HepG2 (cell line): ENCODE measurements around the gene CCR8. TPM values are rescaled to one million over a fixed set of nuclear protein-coding genes. Genes with fewer than 3 reads are reported as not detected.

ENCODE experiments used
- ATAC-seq: fragments of 200-7000 bp; cut with Tn5 transposase; 3 replicates; pipeline ENCODE4 v1.9.1; 2020; ENCODE audit warnings: mild to moderate bottlenecking, moderate library complexity
- BruUV-seq: library from RNA; stranded (reverse); fragments of 400-500 nt; replicated peaks from 2 replicates; lab custom pipeline; 2021; lab: Mats Ljungman, UMichigan
- CTCF ChIA-PET: fragments of 300-600 bp; formaldehyde crosslinking; extraction: SDS; loops from one replicate; lab custom pipeline; 2021; ENCODE audit warnings: low total read pairs, inconsistent platforms, low intra/inter-chr PET ratio; lab: Yijun Ruan, JAX
- POLR2A ChIA-PET: fragments of 350-600 bp; sonication (Branson Sonifier 250); formaldehyde crosslinking; loops from one replicate; lab custom pipeline; 2020; ENCODE audit warnings: antibody characterized with exemption, inconsistent platforms; lab: Yijun Ruan, JAX
- DNase-seq: peaks from one replicate; pipeline ENCODE4 v3.0.0-alpha.2; 2015; ENCODE audit warnings: low spot score
- FAIRE-seq: peaks from 3 replicates; lab custom pipeline; 2011; peaks lifted over from hg19 to GRCh38; lab: Jason Lieb, UNC
- H2AFZ ChIP-seq: one replicate; pipeline ENCODE4 v1.6.1; 2011; ENCODE audit warnings: low read length, inconsistent platforms
- H3K27ac ChIP-seq: fragments of 300-600 bp; 3 replicates; pipeline ENCODE4 v1.8.0; 2011; ENCODE audit warnings: mixed run types, mild to moderate bottlenecking, mixed read lengths, low read length, inconsistent platforms; ENCODE audit not compliant: insufficient read depth; ENCODE audit errors: extremely low read length
- H3K27me3 ChIP-seq, 2 experiments: fragments of 200-600 bp in 1 of 2; 2 replicates in 1 of 2; 3 replicates in 1 of 2; pipeline versions ENCODE4 v1.6.0 to v1.8.0; 2011; ENCODE audit warnings: low read length in 2 of 2, mild to moderate bottlenecking in 2 of 2, moderate library complexity in 2 of 2, inconsistent platforms in 1 of 2; ENCODE audit not compliant: insufficient read depth in 2 of 2, control insufficient read depth in 1 of 2
- H3K36me3 ChIP-seq, 2 experiments: fragments of 200-600 bp in 1 of 2; replicated peaks in 1 of 2; 2 replicates in 1 of 2; 3 replicates in 1 of 2; pipeline versions ENCODE4 v1.5.1 to v1.8.0; 2011; ENCODE audit warnings: low read length in 2 of 2, inconsistent platforms in 1 of 2; ENCODE audit not compliant: insufficient read depth in 2 of 2, control insufficient read depth in 1 of 2
- H3K4me1 ChIP-seq: 2 replicates; pipeline ENCODE4 v1.5.1; 2012; ENCODE audit warnings: low read length, inconsistent platforms; ENCODE audit not compliant: insufficient read depth
- H3K4me2 ChIP-seq: 2 replicates; pipeline ENCODE4 v1.6.0; 2011; ENCODE audit warnings: low read depth, low read length, inconsistent platforms
- H3K4me3 ChIP-seq, 3 experiments: fragments of 200-600 bp in 1 of 3; sonication (generic), shearing (Covaris generic) in 1 of 3; replicated peaks in 1 of 3; 2 replicates each; pipeline ENCODE4 v1.5.1; 2011 to 2016; ENCODE audit warnings: low read length in 3 of 3, inconsistent platforms in 2 of 3, low read depth in 2 of 3, mild to moderate bottlenecking in 2 of 3, control low read depth in 1 of 3, mixed read lengths in 1 of 3; ENCODE audit not compliant: insufficient read depth in 1 of 3
- H3K79me2 ChIP-seq: one replicate; pipeline ENCODE4 v1.6.1; 2011; ENCODE audit warnings: low read length, inconsistent platforms; ENCODE audit not compliant: insufficient read depth
- H3K9ac ChIP-seq: 2 replicates; pipeline ENCODE4 v1.6.0; 2011; ENCODE audit warnings: mild to moderate bottlenecking, low read depth, low read length, inconsistent platforms; ENCODE audit not compliant: insufficient read depth
- H3K9me3 ChIP-seq: 2 replicates; pipeline ENCODE4 v1.5.1; 2012; ENCODE audit warnings: mild to moderate bottlenecking, low read length
- H4K20me1 ChIP-seq: 2 replicates; pipeline ENCODE4 v1.6.0; 2011; ENCODE audit warnings: inconsistent platforms, mild to moderate bottlenecking, low read length, moderate library complexity; ENCODE audit not compliant: insufficient read depth
- EP300 ChIP-seq, 3 experiments: sonication (generic) in 1 of 3; formaldehyde crosslinking in 1 of 3; IDR thresholded peaks; 2 replicates each; pipeline versions ENCODE4 v1.5.1 to v1.6.1; 2011 to 2020; ENCODE audit warnings: low read depth in 2 of 3, low read length in 2 of 3, borderline replicate concordance in 1 of 3, improper control_type of control experiment in 1 of 3, mild to moderate bottlenecking in 1 of 3, missing genetic modification reagents in 1 of 3, moderate library complexity in 1 of 3
- GATAD2A ChIP-seq: IDR thresholded peaks from 2 replicates; pipeline ENCODE4 v1.6.1; 2016
- HNF4A ChIP-seq: sonication (generic); formaldehyde crosslinking; IDR thresholded peaks from 2 replicates; pipeline ENCODE4 v1.4.0; 2020; ENCODE audit warnings: missing genetic modification reagents
- MXD3 ChIP-seq: IDR thresholded peaks from 2 replicates; pipeline ENCODE4 v1.6.1; 2016; ENCODE audit warnings: mild to moderate bottlenecking, missing biosample characterization, missing genetic modification reagents
- ONECUT2 ChIP-seq: sonication (generic); formaldehyde crosslinking; IDR thresholded peaks from 2 replicates; pipeline ENCODE4 v1.4.0; 2020; ENCODE audit warnings: missing genetic modification reagents
- ZNF230 ChIP-seq: sonication (generic); formaldehyde crosslinking; IDR thresholded peaks from 2 replicates; pipeline ENCODE4 v1.4.0; 2020; ENCODE audit warnings: mild to moderate bottlenecking, missing genetic modification reagents
- ZNF460 ChIP-seq: sonication (generic); formaldehyde crosslinking; IDR thresholded peaks from 2 replicates; pipeline ENCODE4 v1.5.1; 2020; ENCODE audit warnings: missing genetic modification reagents, mild to moderate bottlenecking, borderline replicate concordance
- WGBS: methylation state at CpG from one replicate; pipeline ENCODE4 v1.1.6; 2017; ENCODE audit warnings: low lambda C conversion rate; 5-methylcytosine and 5-hydroxymethylcytosine counted together
- in situ Hi-C: cut with HindIII; loops from 2 replicates; pipeline ENCODE4 v1.10.0; 2017; ENCODE audit warnings: low pct_unique_long_range_greater_than_20kb; ENCODE audit not compliant: extremely low pct_ligation_motif_present
- intact Hi-C: fragments of 100-400 bp; cut with micrococcal nuclease; formaldehyde crosslinking; loops from one replicate; pipeline ENCODE4 v1.10.0; 2022; ENCODE audit not compliant: unreplicated experiment
- polyA plus RNA-seq, 8 experiments: library from polyadenylated mRNA; depleted of rRNA in 3 of 8; stranded (reverse) in 7 of 8; unstranded in 1 of 8; fragments of >200 nt; fragmentation: Illumina TruSeq in 4 of 8; extraction: Trizol in 4 of 8; gene quantifications; 2 replicates each; pipeline versions ENCODE4 v1.2.1 to v1.2.3, GENCODE V29; 2011 to 2016; ENCODE audit warnings: low read depth in 4 of 8, missing spikeins in 1 of 8, mixed read lengths in 1 of 8; ENCODE audit not compliant: insufficient read depth in 1 of 8
- total RNA-seq, 5 experiments: library from RNA; depleted of rRNA; stranded (reverse); fragments of >200 nt; fragmentation: Illumina TruSeq; extraction: Trizol; gene quantifications; 2 replicates each; pipeline ENCODE4 v1.2.3, GENCODE V29; 2016; ENCODE audit warnings: low read depth in 1 of 5
- TF ChIP-seq, protein P1 (sequence below): sonication (generic); formaldehyde crosslinking; conservative IDR thresholded peaks from 2 replicates; pipeline ENCODE4 v1.4.0; 2020; ENCODE audit warnings: mild to moderate bottlenecking, missing genetic modification reagents, moderate library complexity
- TF ChIP-seq, protein P2 (sequence below): sonication (generic); formaldehyde crosslinking; IDR thresholded peaks from 2 replicates; pipeline ENCODE4 v1.5.0; 2020; ENCODE audit warnings: mild to moderate bottlenecking, missing genetic modification reagents

CCR8 gene
- total and polyA plus RNA-seq, 2 of the 13 experiments (the other 11 are each of a cell fraction or from before 2014, with no cell fraction given) = not detected

GRCh38 chr3:39378957-39379777, 49.7 kb downstream of the CCR8 start:
- FAIRE-seq (peak; percentile 26), ATAC-seq (no peak)

More at GRCh38 chr3:39378957-39379777, 49.7 kb downstream of the CCR8 start:
- H3K9me3 ChIP-seq = no peaks in the 10 kb centered on the region
- no peak overlapping the region for H3K4me3 ChIP-seq
- TF ChIP-seq, protein P1, sequence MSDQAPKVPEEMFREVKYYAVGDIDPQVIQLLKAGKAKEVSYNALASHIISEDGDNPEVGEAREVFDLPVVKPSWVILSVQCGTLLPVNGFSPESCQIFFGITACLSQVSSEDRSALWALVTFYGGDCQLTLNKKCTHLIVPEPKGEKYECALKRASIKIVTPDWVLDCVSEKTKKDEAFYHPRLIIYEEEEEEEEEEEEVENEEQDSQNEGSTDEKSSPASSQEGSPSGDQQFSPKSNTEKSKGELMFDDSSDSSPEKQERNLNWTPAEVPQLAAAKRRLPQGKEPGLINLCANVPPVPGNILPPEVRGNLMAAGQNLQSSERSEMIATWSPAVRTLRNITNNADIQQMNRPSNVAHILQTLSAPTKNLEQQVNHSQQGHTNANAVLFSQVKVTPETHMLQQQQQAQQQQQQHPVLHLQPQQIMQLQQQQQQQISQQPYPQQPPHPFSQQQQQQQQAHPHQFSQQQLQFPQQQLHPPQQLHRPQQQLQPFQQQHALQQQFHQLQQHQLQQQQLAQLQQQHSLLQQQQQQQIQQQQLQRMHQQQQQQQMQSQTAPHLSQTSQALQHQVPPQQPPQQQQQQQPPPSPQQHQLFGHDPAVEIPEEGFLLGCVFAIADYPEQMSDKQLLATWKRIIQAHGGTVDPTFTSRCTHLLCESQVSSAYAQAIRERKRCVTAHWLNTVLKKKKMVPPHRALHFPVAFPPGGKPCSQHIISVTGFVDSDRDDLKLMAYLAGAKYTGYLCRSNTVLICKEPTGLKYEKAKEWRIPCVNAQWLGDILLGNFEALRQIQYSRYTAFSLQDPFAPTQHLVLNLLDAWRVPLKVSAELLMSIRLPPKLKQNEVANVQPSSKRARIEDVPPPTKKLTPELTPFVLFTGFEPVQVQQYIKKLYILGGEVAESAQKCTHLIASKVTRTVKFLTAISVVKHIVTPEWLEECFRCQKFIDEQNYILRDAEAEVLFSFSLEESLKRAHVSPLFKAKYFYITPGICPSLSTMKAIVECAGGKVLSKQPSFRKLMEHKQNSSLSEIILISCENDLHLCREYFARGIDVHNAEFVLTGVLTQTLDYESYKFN (CRISPR knock-in tag) = peak; percentile 38
- TF ChIP-seq ZNF460 (CRISPR knock-in tag) (peak; percentile 7; the same call in 1 of the 2 replicates), ONECUT2 (peak; percentile 56; the same call in 1 of the 2 replicates), GATAD2A (peak; percentile 30; the same call in 1 of the 2 replicates), HNF4A (CRISPR knock-in tag) (peak; percentile 66), EP300 (IDR thresholded peaks at IDR 0.05; ENCODE audit: low read depth in 2 of 2, low read length in 2 of 2) (peak in 1 of 2 experiments; percentile 38; a peak in 1 of 4 replicates), EP300 (CRISPR knock-in tag; IDR thresholded peaks at IDR 0.05; ENCODE audit: borderline replicate concordance) (no peak), MXD3 (CRISPR knock-in tag) (no peak), ZNF230 (CRISPR knock-in tag) (no peak)
- TF ChIP-seq, protein P2, sequence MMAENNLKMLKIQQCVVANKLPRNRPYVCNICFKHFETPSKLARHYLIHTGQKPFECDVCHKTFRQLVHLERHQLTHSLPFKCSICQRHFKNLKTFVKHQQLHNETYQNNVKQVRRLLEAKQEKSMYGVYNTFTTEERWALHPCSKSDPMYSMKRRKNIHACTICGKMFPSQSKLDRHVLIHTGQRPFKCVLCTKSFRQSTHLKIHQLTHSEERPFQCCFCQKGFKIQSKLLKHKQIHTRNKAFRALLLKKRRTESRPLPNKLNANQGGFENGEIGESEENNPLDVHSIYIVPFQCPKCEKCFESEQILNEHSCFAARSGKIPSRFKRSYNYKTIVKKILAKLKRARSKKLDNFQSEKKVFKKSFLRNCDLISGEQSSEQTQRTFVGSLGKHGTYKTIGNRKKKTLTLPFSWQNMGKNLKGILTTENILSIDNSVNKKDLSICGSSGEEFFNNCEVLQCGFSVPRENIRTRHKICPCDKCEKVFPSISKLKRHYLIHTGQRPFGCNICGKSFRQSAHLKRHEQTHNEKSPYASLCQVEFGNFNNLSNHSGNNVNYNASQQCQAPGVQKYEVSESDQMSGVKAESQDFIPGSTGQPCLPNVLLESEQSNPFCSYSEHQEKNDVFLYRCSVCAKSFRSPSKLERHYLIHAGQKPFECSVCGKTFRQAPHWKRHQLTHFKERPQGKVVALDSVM (CRISPR knock-in tag) = peak; percentile 71
- POLR2A ChIA-PET = no interaction called here
- no peak overlapping the region for H3K9ac ChIP-seq
- BruUV-seq = no TSS peak
- H3K27ac ChIP-seq = no peak overlapping the region
- H3K4me1 ChIP-seq = peaks cover 22% of the 10 kb centered on the region
- peaks cover 3% of the 10 kb centered on the region for H3K79me2 ChIP-seq
- H4K20me1 ChIP-seq = no peaks in the 10 kb centered on the region
- CTCF ChIA-PET = interaction anchor here (1.8 kb wide), 1 partner anchor 189 kb away, joined by 10 read pairs; no protein-coding TSS in a partner anchor
- 62% methylated on average over 10 of the region's 10 CpGs for WGBS
- no peak overlapping the region for H2AFZ ChIP-seq
- intact Hi-C loops = loop anchor here (1.0 to 2.0 kb wide), 3 partner anchors 62 to 193 kb away; no protein-coding TSS in a partner anchor
- H3K27me3 ChIP-seq = 0 out of 5 replicates have a peak, but pooled peaks cover 0 to 1% of the 10 kb centered on the region in 2 experiments
- in situ Hi-C loops = no loop called here
- H3K4me2 ChIP-seq = no peak overlapping the region
- no peaks in the 10 kb centered on the region for H3K36me3 ChIP-seq
- DNase-seq = peak; percentile 17
